ENCODE data around the gene RIMOC1. TPM values are rescaled to one million over a fixed set of nuclear protein-coding genes. Genes with fewer than 3 reads are reported as not detected.
A peak's percentile ranks its signal among the peaks of the same experiment; 100 is the strongest.

Gene RIMOC1
- total RNA-seq, 2 experiments from 2014 or later = 8.5 to 29.7 TPM

- peaks cover 4% of the 10 kb centered on the region; the same call in 1 of the 2 replicates for H4K20me1 ChIP-seq (ENCODE audit: insufficient read depth, low read length)
- H3K4me2 ChIP-seq (ENCODE audit: low read length) = no peak overlapping the region
- TF ChIP-seq CTCF (conservative IDR thresholded peaks at IDR 0.05; ENCODE audit: low read length) (no peak), EZH2phosphoT487 (IDR thresholded peaks at IDR 0.05; ENCODE audit: borderline replicate concordance, low read depth, low read length) (no peak)
- no peaks in the 10 kb centered on the region for H3K9me2 ChIP-seq (ENCODE audit: insufficient read depth, low read length)
- no peaks in the 10 kb centered on the region; the same call in 1 of the 2 replicates for H3K79me2 ChIP-seq (ENCODE audit: insufficient read depth, low read depth, low read length)
- intact Hi-C loops (cut with micrococcal nuclease; ENCODE audit: unreplicated experiment) = no loop called here
- H3K4me1 ChIP-seq (ENCODE audit: insufficient read depth, low read length, poor library complexity, severe bottlenecking) = peaks cover 24% of the 10 kb centered on the region
- no peak overlapping the region for H3K27ac ChIP-seq (ENCODE audit: low read depth, low read length, poor library complexity, severe bottlenecking)
- CTCF ChIA-PET (ENCODE audit: unreplicated experiment) = no interaction called here
- no TSS peak for BruUV-seq (replicated peaks)
- no peaks in the 10 kb centered on the region for H3K36me3 ChIP-seq (ENCODE audit: insufficient read depth, low read length)
- no peaks in the 10 kb centered on the region for H3K9me3 ChIP-seq (ENCODE audit: low read length)
- POLR2A ChIA-PET = interaction anchor here (1.0 to 1.8 kb wide), 3 partner anchors 20 to 32 kb away, joined by 3 to 6 read pairs (median 3); partner anchors contain the start of gene RIMOC1
- H2AFZ ChIP-seq (ENCODE audit: low read length) = peak overlapping the region; percentile 99; the same call in 1 of the 2 replicates
- no peak for DNase-seq (ENCODE audit: low spot score)
- H3K4me3 ChIP-seq (ENCODE audit: low read depth, low read length, poor library complexity, severe bottlenecking) = no peak overlapping the region
Measured at GRCh38 chr5:41871852-41872251, 32.3 kb upstream of the RIMOC1 start.

- H3K4me3 ChIP-seq (ENCODE audit: low read depth, low read length, poor library complexity, severe bottlenecking) = no peak overlapping the region
- no peaks in the 10 kb centered on the region for H3K9me3 ChIP-seq (ENCODE audit: low read length)
- H2AFZ ChIP-seq (ENCODE audit: low read length) = no peak overlapping the region
- peaks cover 16% of the 10 kb centered on the region for H3K4me1 ChIP-seq (ENCODE audit: insufficient read depth, low read length, poor library complexity, severe bottlenecking)
- DNase-seq (ENCODE audit: low spot score) = no peak
- no TSS peak for BruUV-seq (replicated peaks)
- H3K79me2 ChIP-seq (ENCODE audit: insufficient read depth, low read depth, low read length) = no peaks in the 10 kb centered on the region; the same call in 1 of the 2 replicates
- intact Hi-C loops (cut with micrococcal nuclease; ENCODE audit: unreplicated experiment) = no loop called here
- ChIA-PET POLR2A (interaction anchor here (1.0 kb wide), 1 partner anchor 29 kb away, joined by 3 read pairs; no protein-coding TSS in a partner anchor), CTCF (ENCODE audit: unreplicated experiment) (no interaction called here)
- no peaks in the 10 kb centered on the region for H3K9me2 ChIP-seq (ENCODE audit: insufficient read depth, low read length)
- H4K20me1 ChIP-seq (ENCODE audit: insufficient read depth, low read length) = no peaks in the 10 kb centered on the region
- H3K36me3 ChIP-seq (ENCODE audit: insufficient read depth, low read length) = no peaks in the 10 kb centered on the region
- H3K27ac ChIP-seq (ENCODE audit: low read depth, low read length, poor library complexity, severe bottlenecking) = no peak overlapping the region
- H3K4me2 ChIP-seq (ENCODE audit: low read length) = no peak overlapping the region
- TF ChIP-seq CTCF (conservative IDR thresholded peaks at IDR 0.05; ENCODE audit: low read length) (no peak), EZH2phosphoT487 (IDR thresholded peaks at IDR 0.05; ENCODE audit: borderline replicate concordance, low read depth, low read length) (no peak)
Measured at GRCh38 chr5:41874512-41875060, 29.6 kb upstream of the RIMOC1 start.

- no peak overlapping the region for H3K4me3 ChIP-seq (ENCODE audit: low read depth, low read length, poor library complexity, severe bottlenecking)
- ChIA-PET POLR2A (no interaction called here), CTCF (ENCODE audit: unreplicated experiment) (no interaction called here)
- DNase-seq (ENCODE audit: low spot score) = no peak
- no peak overlapping the region for H3K27ac ChIP-seq (ENCODE audit: low read depth, low read length, poor library complexity, severe bottlenecking)
- no peaks in the 10 kb centered on the region for H3K9me2 ChIP-seq (ENCODE audit: insufficient read depth, low read length)
- intact Hi-C loops (cut with micrococcal nuclease; ENCODE audit: unreplicated experiment) = no loop called here
- no peaks in the 10 kb centered on the region for H3K9me3 ChIP-seq (ENCODE audit: low read length)
- no peaks in the 10 kb centered on the region for H3K36me3 ChIP-seq (ENCODE audit: insufficient read depth, low read length)
- BruUV-seq (replicated peaks) = no TSS peak
- TF ChIP-seq EZH2phosphoT487 (IDR thresholded peaks at IDR 0.05; ENCODE audit: borderline replicate concordance, low read depth, low read length) = no peak
- TF ChIP-seq CTCF (conservative IDR thresholded peaks at IDR 0.05; ENCODE audit: low read length) = no peak
- H3K4me2 ChIP-seq (ENCODE audit: low read length) = no peak overlapping the region
- H3K79me2 ChIP-seq (ENCODE audit: insufficient read depth, low read depth, low read length) = no peaks in the 10 kb centered on the region
- peaks cover 16% of the 10 kb centered on the region for H3K4me1 ChIP-seq (ENCODE audit: insufficient read depth, low read length, poor library complexity, severe bottlenecking)
- no peak overlapping the region for H2AFZ ChIP-seq (ENCODE audit: low read length)
- no peaks in the 10 kb centered on the region for H4K20me1 ChIP-seq (ENCODE audit: insufficient read depth, low read length)
Measured at GRCh38 chr5:41875121-41875520, 29.0 kb upstream of the RIMOC1 start.
